GM12878 (cell line): ENCODE measurements around the gene ZFHX2. TPM values are rescaled to one million over a fixed set of nuclear protein-coding genes. Genes with fewer than 3 reads are reported as not detected.

ENCODE experiments used
- ATAC-seq: fragments of 200-7000 bp; cut with Tn5 transposase; 3 replicates; pipeline ENCODE4 v1.9.1; 2020; ENCODE audit warnings: mild to moderate bottlenecking, moderate library complexity
- BruUV-seq: library from RNA; stranded (reverse); fragments of 400-500 nt; replicated peaks from 2 replicates; lab custom pipeline; 2021; lab: Mats Ljungman, UMichigan
- CTCF ChIA-PET: fragments of 300-600 bp; sonication (Branson Sonifier 250); formaldehyde crosslinking; extraction: SDS; loops from one replicate; lab custom pipeline; 2021; ENCODE audit warnings: inconsistent platforms; lab: Yijun Ruan, JAX
- POLR2A ChIA-PET: fragments of 350-600 bp; formaldehyde crosslinking; extraction: SDS; loops from one replicate; lab custom pipeline; 2021; ENCODE audit warnings: inconsistent platforms; lab: Charles Lee
- RAD21 ChIA-PET: fragments of 300-600 bp; sonication (Branson Sonifier 250); formaldehyde crosslinking; loops from one replicate; lab custom pipeline; 2023; ENCODE audit warnings: antibody characterized with exemption; ENCODE audit not compliant: unreplicated experiment; lab: Charles Lee
- SMC1A ChIA-PET: fragments of 300-600 bp; sonication (Branson Sonifier 250); formaldehyde crosslinking; loops from one replicate; lab custom pipeline; 2023; ENCODE audit not compliant: unreplicated experiment, uncharacterized antibody; lab: Charles Lee
- DNase-seq: peaks from one replicate; pipeline ENCODE4 v3.0.0-alpha.2; 2011; ENCODE audit warnings: low read depth, low spot score
- FAIRE-seq: peaks from 3 replicates; lab custom pipeline; 2011; peaks lifted over from hg19 to GRCh38; lab: Jason Lieb, UNC
- H2AFZ ChIP-seq: 2 replicates; pipeline ENCODE4 v1.6.0; 2011; ENCODE audit warnings: low read depth, low read length, control low read depth; ENCODE audit not compliant: control insufficient read depth
- H3K27ac ChIP-seq: 2 replicates; pipeline ENCODE4 v1.5.1; 2011; ENCODE audit warnings: control low read depth; ENCODE audit not compliant: control insufficient read depth, insufficient read depth
- H3K27me3 ChIP-seq, 2 experiments: replicated peaks in 1 of 2; 2 replicates each; pipeline versions ENCODE4 v1.6.0 to v1.6.1; 2011; ENCODE audit warnings: low read length in 1 of 2; ENCODE audit not compliant: control insufficient read depth in 2 of 2, insufficient read depth in 2 of 2
- H3K36me3 ChIP-seq, 2 experiments: 2 replicates each; pipeline ENCODE4 v1.5.1; 2011; ENCODE audit warnings: low read length in 1 of 2; ENCODE audit not compliant: control insufficient read depth in 2 of 2, insufficient read depth in 2 of 2
- H3K4me1 ChIP-seq: 2 replicates; pipeline ENCODE4 v1.6.1; 2011; ENCODE audit warnings: mild to moderate bottlenecking, low read length, moderate library complexity, mixed read lengths; ENCODE audit not compliant: control insufficient read depth, insufficient read depth
- H3K4me2 ChIP-seq: 2 replicates; pipeline ENCODE4 v1.6.0; 2011; ENCODE audit warnings: control low read depth; ENCODE audit not compliant: control insufficient read depth, insufficient read depth
- H3K4me3 ChIP-seq: fragments of 200-600 bp; sonication (generic); 2 replicates; pipeline ENCODE4 v1.5.1; 2016
- H3K79me2 ChIP-seq: 2 replicates; pipeline ENCODE4 v1.6.0; 2011; ENCODE audit warnings: low read length; ENCODE audit not compliant: control insufficient read depth, insufficient read depth
- H3K9ac ChIP-seq: 2 replicates; pipeline ENCODE4 v1.8.0; 2011; ENCODE audit warnings: low read length, control low read depth, mixed read lengths; ENCODE audit not compliant: control insufficient read depth, insufficient read depth
- H3K9me3 ChIP-seq: replicated peaks from 3 replicates; pipeline ENCODE4 v1.5.1; 2011; ENCODE audit warnings: mild to moderate bottlenecking, low read length; ENCODE audit not compliant: control insufficient read depth, insufficient read depth
- H4K20me1 ChIP-seq: 2 replicates; pipeline ENCODE4 v1.6.0; 2011; ENCODE audit not compliant: control insufficient read depth, insufficient read depth
- BMI1 ChIP-seq: fragments of 450-650 bp; IDR thresholded peaks from 2 replicates; pipeline ENCODE4 v1.6.1; 2016; ENCODE audit warnings: mild to moderate bottlenecking, moderate library complexity, borderline replicate concordance
- EZH2 ChIP-seq: IDR thresholded peaks from 2 replicates; pipeline ENCODE4 v1.6.1; 2012; ENCODE audit warnings: low read depth, mild to moderate bottlenecking, control low read depth, inconsistent platforms, low read length, borderline replicate concordance; ENCODE audit not compliant: control insufficient read depth
- JUND ChIP-seq: IDR thresholded peaks from 2 replicates; pipeline ENCODE4 v1.6.1; 2012; ENCODE audit warnings: low read depth, mild to moderate bottlenecking, low read length, improper control_type of control experiment, moderate library complexity
- LARP7 ChIP-seq: fragments of 450-650 bp; IDR thresholded peaks from 2 replicates; pipeline ENCODE4 v1.6.1; 2017; ENCODE audit warnings: mild to moderate bottlenecking
- NBN ChIP-seq: fragments of 450-650 bp; IDR thresholded peaks from 2 replicates; pipeline ENCODE4 v1.6.1; 2016
- RELA ChIP-seq: fragments of 450-650 bp; IDR thresholded peaks from 2 replicates; pipeline ENCODE4 v1.8.0; 2014; ENCODE audit warnings: borderline replicate concordance; ENCODE audit not compliant: partially characterized antibody
- RUNX3 ChIP-seq: IDR thresholded peaks from 2 replicates; pipeline ENCODE4 v1.6.1; 2012; ENCODE audit warnings: low read length, inconsistent platforms
- WGBS: methylation state at CpG from one replicate; pipeline ENCODE4 v1.1.6; 2016; ENCODE audit warnings: low lambda C conversion rate; ENCODE audit not compliant: insufficient replicate concordance, insufficient coverage; ENCODE audit errors: missing lambda C conversion rate; 5-methylcytosine and 5-hydroxymethylcytosine counted together
- in situ Hi-C: fragments of 300-500 bp; cut with MboI; formaldehyde crosslinking; loops from 9 replicates; pipeline ENCODE4 v1.14.3; 2018; ENCODE audit warnings: mixed read lengths
- intact Hi-C: fragments of 100-400 bp; cut with micrococcal nuclease; formaldehyde crosslinking; loops from one replicate; pipeline ENCODE4 v1.14.2; 2022; ENCODE audit not compliant: unreplicated experiment
- polyA plus RNA-seq, 11 experiments: library from polyadenylated mRNA; depleted of rRNA in 4 of 11; unstranded in 6 of 11; stranded (reverse) in 5 of 11; fragments of >200 nt; fragmentation: Nextera tagmentation in 4 of 11; fragmentation: Illumina TruSeq in 1 of 11; extraction: Ambion mirVana in 4 of 11; extraction: Trizol in 1 of 11; gene quantifications; 1 replicate in 1 of 11; 2 replicates in 10 of 11; pipeline versions ENCODE4 v1.2.1 to v1.2.3, GENCODE V29; 2011 to 2016; ENCODE audit warnings: inconsistent platforms in 2 of 11, missing spikeins in 2 of 11, low read depth in 1 of 11
- total RNA-seq, 4 experiments: library from RNA; depleted of rRNA in 3 of 4; stranded (reverse); fragments of >200 nt in 3 of 4; fragmentation: Illumina TruSeq in 1 of 4; extraction: Trizol in 1 of 4; gene quantifications; 2 replicates each; pipeline versions ENCODE4 v1.2.1 to v1.2.3, GENCODE V29; 2013 to 2021

ZFHX2 gene
- total and polyA plus RNA-seq, 10 of the 15 experiments (the other 5 are each of a cell fraction or from before 2014, with no cell fraction given), result 0.27 to 2.2 (median 0.55) TPM

GRCh38 chr14:23555533-23555881 lies 3.9 kb upstream of the ZFHX2 start:
- H3K4me3 ChIP-seq, result peak overlapping the region; percentile 82; the same call in 1 of the 2 replicates
- RAD21 ChIA-PET, result interaction anchor here (0.6 to 0.8 kb wide), 2 partner anchors 77 to 256 kb away, joined by 3 to 5 read pairs; no protein-coding TSS in a partner anchor
- WGBS, result 5% methylated on average over 13 of the region's 14 CpGs

GRCh38 chr14:23550812-23551265 lies 726 bp downstream of the ZFHX2 start:
- H3K9ac ChIP-seq, result peak overlapping the region; percentile 48
- no peak for FAIRE-seq
- H3K27ac ChIP-seq, result peak overlapping the region; percentile 43
- H3K4me1 ChIP-seq, result no peaks in the 10 kb centered on the region
- H3K9me3 ChIP-seq, result no peaks in the 10 kb centered on the region
- no peak for DNase-seq
- H3K79me2 ChIP-seq, result no peaks in the 10 kb centered on the region
- WGBS, result 3% methylated on average over 16 of the region's 37 CpGs
- in situ Hi-C loops, result no loop called here
- H3K4me3 ChIP-seq, result peak overlapping the region; percentile 91
- H2AFZ ChIP-seq, result peak overlapping the region; percentile 71
- no peaks in the 10 kb centered on the region for H4K20me1 ChIP-seq
- SMC1A ChIA-PET, result interaction anchor here (1.4 kb wide), 2 partner anchors 17 to 74 kb away, joined by 3 read pairs; no protein-coding TSS in a partner anchor
- H3K36me3 ChIP-seq, result no peaks in the 10 kb centered on the region
- RAD21 ChIA-PET, result no interaction called here
- H3K4me2 ChIP-seq, result peak overlapping the region; percentile 70
- peak; percentile 3; the same call in 1 of the 3 replicates for ATAC-seq
- CTCF ChIA-PET, result interaction anchor here (1.8 to 1.9 kb wide), 2 partner anchors 10 to 12 kb away, joined by 5 to 14 read pairs; no protein-coding TSS in a partner anchor
- H3K27me3 ChIP-seq, result no peaks in the 10 kb centered on the region
- POLR2A ChIA-PET, result no interaction called here
- no TSS peak for BruUV-seq
- TF ChIP-seq NBN, result 0 out of 2 replicates have a peak, but pooled peaks have one; percentile 26
- TF ChIP-seq LARP7, result no peak
- intact Hi-C loops, result no loop called here

More at GRCh38 chr14:23555533-23555881, 3.9 kb upstream of the ZFHX2 start:
- POLR2A ChIA-PET, result interaction anchor here (0.8 to 0.9 kb wide), 2 partner anchors 17 to 235 kb away, joined by 4 read pairs; partner anchors contain the start of gene PABPN1
- no peak for ATAC-seq
- no peaks in the 10 kb centered on the region for H3K9me3 ChIP-seq
- H4K20me1 ChIP-seq, result no peaks in the 10 kb centered on the region
- intact Hi-C loops (loop anchor here (5.0 kb wide), 1 partner anchor 233 kb away; the partner anchor contains the start of gene PABPN1), in situ Hi-C loops (loop anchor here (5.0 kb wide), 2 partner anchors 78 to 233 kb away; partner anchors contain the start of gene PABPN1)
- BruUV-seq, result no TSS peak
- H3K27ac ChIP-seq, result peak overlapping the region; percentile 76
- no peak for FAIRE-seq
- peak overlapping the region; percentile 79 for H3K9ac ChIP-seq
- no peaks in the 10 kb centered on the region for H3K27me3 ChIP-seq
- SMC1A ChIA-PET, result interaction anchor here (0.6 to 3.1 kb wide), 3 partner anchors 12 to 77 kb away, joined by 3 to 10 read pairs (median 3); partner anchors contain the start of gene AP1G2
- TF ChIP-seq BMI1 (no peak), RELA (no peak), RUNX3 (no peak), EZH2 (no peak), JUND (no peak)
- TF ChIP-seq, all 136 proteins: peak for 0
- H3K4me2 ChIP-seq, result peak overlapping the region; percentile 79
- CTCF ChIA-PET, result interaction anchor here (0.6 to 13.1 kb wide), 5 partner anchors 15 to 876 kb away, joined by 3 to 436 read pairs (median 4); partner anchors contain the start of gene NGDN
- no peak for DNase-seq
- peaks cover 26% of the 10 kb centered on the region for H3K79me2 ChIP-seq
- H2AFZ ChIP-seq, result peak overlapping the region; percentile 96
- peaks cover 4 to 10% of the 10 kb centered on the region in 2 experiments; a peak in 3 of 4 replicates for H3K36me3 ChIP-seq
- H3K4me1 ChIP-seq, result peaks cover 3% of the 10 kb centered on the region
